Measurements from ENCODE around the gene MYNN. TPM values are rescaled to one million over a fixed set of nuclear protein-coding genes. Genes with fewer than 3 reads are reported as not detected.
"Not testable (repeated sequence)": the region's sequence is repeated elsewhere in the genome, so short reads cannot be mapped to it uniquely, and the experiment has no call there.

MYNN gene
- 12.8 TPM for polyA plus RNA-seq (2012; ENCODE audit: insufficient read depth, insufficient read length)

DNA sequence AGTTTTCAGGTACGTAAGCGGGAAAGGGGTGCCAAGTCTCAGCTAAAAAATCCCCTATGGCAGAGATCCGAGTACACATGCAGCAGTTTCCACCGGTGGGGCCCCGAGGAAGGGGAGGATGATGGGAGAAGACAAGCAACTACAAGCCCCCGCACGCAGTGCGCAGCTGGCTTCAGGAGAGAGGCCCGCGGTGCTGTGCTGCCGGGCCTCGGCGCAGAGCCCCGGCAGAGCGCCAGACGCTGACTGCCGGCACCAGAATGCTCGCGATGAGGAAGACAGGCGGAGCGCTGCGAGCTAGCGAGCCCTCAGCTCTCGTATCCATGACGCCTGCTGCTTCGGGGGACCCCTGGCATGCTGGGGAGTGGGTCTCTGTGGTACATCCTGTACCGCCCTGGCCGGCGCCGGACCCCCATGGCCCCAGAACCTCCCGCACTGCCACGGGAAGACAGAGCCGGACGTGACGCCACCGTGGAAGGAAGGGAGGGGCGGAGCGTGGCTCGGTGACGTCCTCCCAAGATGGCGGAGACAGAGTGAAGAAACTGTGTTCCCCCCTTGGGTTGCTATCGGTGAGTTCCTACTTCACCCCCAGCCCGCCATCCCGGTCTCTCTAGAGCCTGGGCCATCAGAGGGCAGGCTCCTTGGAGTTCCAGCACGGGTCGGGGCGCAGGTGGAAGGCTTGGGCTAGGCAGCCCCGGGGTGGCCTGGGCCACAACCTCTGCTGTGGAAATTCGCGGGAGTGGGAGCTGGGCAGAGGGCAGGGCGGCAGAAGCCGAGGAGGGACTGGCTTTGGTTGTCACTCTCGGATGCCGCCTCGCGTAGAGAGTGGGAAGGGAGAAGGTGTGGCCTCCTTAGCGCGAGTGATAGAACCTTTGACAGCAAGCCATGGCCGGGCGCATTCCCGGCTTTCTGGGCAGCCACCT lies at the start of gene MYNN:
MYNN (plus strand) TSS at position 500 of the 920 bp plus-strand sequence. CDS start 900 bp downstream, outside the sequence.
- peak within 1 kb of the TSS; percentile 89 for H3K4me3 ChIP-seq (ENCODE audit: low read length)
- DNase-seq (ENCODE audit: low read depth, low spot score), result peak; percentile 80

DNA sequence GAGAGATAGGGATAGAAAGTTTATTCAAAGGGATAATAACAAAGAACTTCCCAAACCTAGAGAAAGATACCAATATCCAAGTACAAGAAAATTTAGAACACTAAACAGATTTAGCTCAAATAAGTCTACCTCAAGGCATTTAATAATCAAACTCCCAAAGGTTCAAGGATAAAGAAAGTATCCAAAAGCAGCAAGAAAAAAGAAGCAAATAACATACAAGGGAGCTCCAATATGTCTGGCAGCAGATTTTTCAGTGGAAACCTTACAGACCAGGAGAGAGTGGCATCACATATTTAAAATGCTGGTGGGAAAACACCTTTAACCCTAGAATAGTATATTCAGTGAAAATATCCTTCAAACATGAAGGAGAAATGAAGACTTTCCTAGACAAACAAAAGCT lies 41.3 kb upstream of the MYNN start:
- not testable (repeated sequence) for H3K4me3 ChIP-seq (ENCODE audit: low read length); DNase-seq (ENCODE audit: low read depth, low spot score)

DNA sequence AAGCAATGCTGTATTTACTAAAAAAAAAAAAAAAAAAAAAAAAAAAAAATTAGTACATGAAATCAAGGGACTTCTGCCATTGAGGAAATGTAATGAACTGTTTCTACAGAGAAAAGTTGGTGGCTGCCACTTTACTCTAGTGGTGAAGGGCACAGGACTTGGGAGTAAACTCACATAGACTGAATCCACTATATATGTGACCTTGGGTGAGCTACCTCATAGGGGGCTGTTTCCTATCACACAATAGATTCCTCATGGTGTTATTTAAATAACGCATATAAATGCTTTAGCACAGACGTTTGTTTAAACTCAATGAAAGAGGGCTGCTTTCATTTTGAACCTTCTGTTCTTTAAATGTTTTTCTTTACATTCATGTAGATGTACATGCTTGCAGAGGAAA lies 34.1 kb upstream of the MYNN start:
- no peak for DNase-seq (ENCODE audit: low read depth, low spot score)

DNA sequence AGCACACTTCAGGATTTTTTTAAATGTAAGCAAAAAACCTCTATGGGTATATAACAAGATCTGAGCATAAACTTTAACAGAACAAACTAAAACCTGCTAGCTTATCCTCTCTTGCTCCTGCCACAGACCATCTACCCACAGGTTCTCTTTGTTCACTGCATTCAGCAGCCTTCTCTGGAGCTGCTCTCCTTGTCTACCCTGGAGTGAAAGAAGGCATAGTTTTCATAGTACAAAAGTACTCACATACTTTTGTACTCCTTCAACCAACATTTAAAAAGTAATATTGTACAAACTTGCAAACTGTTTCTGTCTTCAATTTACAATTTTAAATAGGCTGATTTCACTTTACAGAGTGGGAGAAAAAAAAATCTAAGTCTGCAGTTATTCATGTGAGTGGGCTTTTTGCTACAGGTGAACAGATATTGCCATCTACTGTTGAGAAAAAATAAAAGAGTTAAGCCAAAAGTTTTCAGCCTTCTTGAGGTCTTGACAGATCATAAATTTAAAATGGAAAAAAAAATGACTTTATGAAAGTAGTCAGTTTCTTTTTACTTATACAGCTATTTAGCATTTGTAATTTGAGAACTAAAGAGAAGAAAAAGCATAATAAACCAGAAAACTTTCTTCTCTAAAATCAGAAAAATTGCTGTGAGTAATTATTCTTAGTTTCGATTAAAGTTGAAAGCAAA lies 28.7 kb upstream of the MYNN start:
- no peak for DNase-seq (ENCODE audit: low read depth, low spot score)
- no peak overlapping the region for H3K4me3 ChIP-seq (ENCODE audit: low read length)

More for the DNA sequence above, 34.1 kb upstream of the MYNN start:
- H3K4me3 ChIP-seq (ENCODE audit: low read length), result no peak overlapping the region

DNA sequence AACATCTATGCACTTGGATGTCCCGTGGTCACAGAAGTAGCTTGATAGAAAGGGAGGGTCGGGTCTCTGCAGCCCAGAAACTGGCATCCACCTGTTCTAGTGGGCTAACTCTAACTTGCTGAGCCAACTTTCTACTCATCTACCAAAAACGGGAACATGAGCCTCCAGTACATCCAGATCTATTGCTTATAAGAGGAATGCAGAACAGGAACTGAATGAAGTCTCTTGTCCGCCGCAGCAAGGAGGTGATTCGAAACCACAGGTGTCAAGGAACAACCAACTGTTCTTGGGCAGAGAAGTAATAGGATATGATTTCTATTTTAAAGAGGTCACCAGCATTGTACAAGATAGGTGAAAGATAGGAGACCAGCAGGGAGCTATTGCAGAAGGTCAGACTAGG lies 26.3 kb upstream of the MYNN start:
- no peak for DNase-seq (ENCODE audit: low read depth, low spot score)
- no peak overlapping the region for H3K4me3 ChIP-seq (ENCODE audit: low read length)

DNA sequence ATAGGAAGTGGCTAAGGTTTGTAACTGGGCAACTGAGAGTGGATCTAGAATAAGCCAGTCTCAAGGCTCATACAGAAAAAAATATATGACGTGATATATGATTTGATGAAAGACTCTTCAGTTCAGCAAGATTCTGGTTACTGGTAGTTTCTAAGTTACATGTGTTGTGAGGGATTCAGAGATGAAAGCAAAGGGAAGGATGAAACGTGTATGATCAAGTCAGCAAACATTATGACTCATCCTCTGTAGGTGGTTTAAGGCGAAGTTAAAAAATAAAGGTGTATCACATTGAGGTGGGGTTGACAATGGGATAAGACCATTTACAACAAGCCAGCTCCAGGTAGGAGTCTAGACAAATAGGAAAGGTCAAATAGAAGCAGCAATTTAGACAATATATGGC lies 24.5 kb upstream of the MYNN start:
- H3K4me3 ChIP-seq (ENCODE audit: low read length), result no peak overlapping the region
- DNase-seq (ENCODE audit: low read depth, low spot score), result no peak

DNA sequence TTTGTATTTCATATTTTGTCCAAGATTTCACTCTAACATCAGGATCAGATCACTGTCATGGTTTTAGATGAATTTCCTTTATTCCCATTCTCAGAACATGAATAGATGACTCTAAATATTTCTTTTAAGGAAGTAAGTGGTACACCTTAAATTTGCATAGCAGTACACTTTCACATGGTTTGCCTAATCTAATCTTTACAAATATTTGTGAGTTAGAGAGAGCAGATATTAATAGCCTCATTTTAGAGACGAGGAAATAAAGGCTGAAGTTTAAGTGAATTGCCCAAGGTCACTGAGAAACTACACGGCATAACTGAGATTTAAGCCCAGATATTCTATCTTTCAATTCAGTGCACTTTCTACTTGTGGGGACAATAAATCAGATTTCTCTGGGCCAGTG lies 22.5 kb upstream of the MYNN start:
- no peak for DNase-seq (ENCODE audit: low read depth, low spot score)
- H3K4me3 ChIP-seq (ENCODE audit: low read length), result no peak overlapping the region

DNA sequence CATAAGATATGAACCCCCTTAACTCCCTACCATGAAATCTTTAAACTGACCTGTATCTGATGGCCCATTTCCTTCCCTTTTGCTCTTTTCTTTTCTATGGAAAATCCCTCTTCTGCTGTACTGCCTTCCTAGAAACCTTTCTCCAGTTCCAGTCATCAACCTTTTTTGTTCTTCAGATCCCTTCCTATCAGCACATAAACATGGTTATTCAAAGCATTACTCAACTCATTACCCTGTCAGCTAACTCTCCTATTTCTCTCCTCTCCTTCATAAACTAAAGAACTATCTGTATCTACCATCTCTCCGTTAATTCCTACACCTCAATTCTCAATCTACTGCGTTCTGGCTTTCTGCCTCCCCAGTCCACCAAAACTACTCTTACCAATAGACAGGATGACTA lies 21.3 kb upstream of the MYNN start:
- no peak for DNase-seq (ENCODE audit: low read depth, low spot score)

DNA sequence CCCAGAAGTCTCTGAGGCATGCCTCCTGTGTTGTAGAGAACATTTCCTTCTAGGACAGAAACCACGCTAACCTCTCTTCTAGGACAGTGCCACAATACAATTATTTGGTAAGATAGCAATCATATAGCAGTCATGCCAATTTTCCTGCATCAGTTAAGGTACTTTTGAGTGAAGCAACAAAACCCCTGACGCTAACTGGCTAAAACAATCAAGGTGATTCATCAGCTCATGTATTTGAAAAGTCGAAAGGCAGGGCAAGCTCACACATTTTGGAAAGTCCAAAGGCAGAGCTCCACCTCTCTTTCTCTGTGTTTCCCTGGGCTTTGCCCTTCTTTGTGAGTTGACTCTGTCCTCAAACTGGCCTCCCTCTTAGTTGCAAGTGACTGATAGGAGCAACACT lies 18.5 kb upstream of the MYNN start:
- DNase-seq (ENCODE audit: low read depth, low spot score), result no peak
- H3K4me3 ChIP-seq (ENCODE audit: low read length), result no peak overlapping the region

More for the DNA sequence above, 21.3 kb upstream of the MYNN start:
- no peak overlapping the region for H3K4me3 ChIP-seq (ENCODE audit: low read length)

DNA sequence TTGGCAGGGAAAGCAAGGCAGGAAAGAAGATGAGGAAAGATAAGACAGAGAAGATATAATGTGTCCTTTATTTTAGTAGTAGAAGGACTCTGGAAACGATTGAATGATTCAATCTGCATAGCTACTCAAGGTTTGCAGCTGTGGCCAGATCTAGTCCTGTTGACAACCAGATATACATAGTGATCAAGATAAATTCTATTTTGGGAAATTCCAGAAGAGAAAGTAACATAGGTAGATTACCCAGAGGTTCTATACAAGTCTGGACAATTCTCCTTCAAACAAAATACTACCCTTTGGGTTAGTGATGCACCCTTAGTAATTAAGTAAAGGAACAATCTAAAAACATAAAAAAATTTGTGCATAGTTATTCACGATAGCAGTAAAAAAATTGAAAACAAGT lies 17.7 kb upstream of the MYNN start:
- DNase-seq (ENCODE audit: low read depth, low spot score), result no peak
- H3K4me3 ChIP-seq (ENCODE audit: low read length), result no peak overlapping the region

DNA sequence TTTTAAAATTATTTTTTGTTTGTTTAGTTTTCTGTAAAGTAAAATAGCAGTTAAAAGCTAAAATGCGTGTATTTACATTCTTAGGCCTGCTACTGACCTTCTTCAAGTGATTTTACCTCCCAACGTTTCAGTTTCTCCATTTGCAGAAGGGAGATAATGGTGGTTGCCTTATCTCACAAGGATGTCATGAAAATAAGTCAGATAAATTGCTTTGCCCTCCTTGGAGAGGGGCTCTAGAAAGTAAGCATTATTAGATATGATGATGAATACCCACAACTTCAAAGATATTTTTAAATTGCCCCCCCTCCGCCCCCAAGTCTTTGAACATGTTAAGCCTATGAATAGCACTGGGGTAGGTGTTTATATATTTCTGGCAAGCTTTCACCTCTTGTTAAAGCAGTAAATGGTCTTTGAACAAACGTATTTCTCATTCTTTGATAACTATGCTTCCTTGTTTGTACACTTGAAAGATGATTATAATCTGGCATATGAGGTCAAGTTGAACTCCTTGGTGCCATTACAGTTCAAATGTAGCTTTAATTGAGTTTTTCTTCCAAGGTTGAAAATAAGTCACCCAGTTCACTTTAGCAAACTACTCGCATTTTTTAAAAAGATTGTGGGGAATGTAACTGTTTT lies 14.7 kb upstream of the MYNN start:
- no peak overlapping the region for H3K4me3 ChIP-seq (ENCODE audit: low read length)
- DNase-seq (ENCODE audit: low read depth, low spot score), result no peak

DNA sequence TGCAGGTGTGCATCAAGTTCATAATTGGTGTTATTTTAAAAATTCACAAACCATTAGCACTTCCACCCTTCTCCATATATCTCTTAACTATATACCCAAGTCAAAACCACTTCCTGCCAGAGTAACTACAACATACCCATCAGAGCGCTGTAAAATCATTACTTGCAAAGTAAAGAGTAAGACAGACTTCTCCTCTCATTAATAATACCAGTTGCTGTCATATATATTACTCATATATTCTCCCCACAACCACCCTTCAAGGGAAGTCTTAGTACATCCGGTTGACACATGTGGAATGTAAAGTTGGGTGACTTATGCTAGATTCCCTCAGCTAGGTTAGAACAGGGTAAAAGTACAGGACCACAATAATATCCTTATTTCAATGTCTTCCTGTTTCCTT lies 13.9 kb upstream of the MYNN start:
- DNase-seq (ENCODE audit: low read depth, low spot score), result peak; percentile 87
- H3K4me3 ChIP-seq (ENCODE audit: low read length), result no peak overlapping the region

DNA sequence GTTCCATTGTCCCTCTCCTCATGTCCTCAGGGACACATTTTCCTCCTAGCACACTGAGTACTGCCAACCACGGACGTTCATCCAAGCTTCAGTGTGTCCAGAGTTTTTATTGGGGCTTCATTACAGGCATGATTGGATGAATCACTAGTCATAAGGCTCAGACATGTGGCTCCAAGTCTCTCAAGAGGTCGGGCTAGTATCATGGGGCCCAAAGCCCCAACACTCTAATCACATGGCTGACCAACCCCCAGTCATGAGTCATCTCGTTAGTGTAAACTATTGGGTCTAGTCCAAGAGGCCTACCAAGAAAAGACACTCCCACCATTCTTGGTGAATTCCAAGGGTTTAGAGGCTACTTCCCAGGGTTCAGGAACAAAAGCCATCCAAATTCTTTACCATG lies 12.7 kb upstream of the MYNN start:
- H3K4me3 ChIP-seq (ENCODE audit: low read length), result no peak overlapping the region
- no peak for DNase-seq (ENCODE audit: low read depth, low spot score)

DNA sequence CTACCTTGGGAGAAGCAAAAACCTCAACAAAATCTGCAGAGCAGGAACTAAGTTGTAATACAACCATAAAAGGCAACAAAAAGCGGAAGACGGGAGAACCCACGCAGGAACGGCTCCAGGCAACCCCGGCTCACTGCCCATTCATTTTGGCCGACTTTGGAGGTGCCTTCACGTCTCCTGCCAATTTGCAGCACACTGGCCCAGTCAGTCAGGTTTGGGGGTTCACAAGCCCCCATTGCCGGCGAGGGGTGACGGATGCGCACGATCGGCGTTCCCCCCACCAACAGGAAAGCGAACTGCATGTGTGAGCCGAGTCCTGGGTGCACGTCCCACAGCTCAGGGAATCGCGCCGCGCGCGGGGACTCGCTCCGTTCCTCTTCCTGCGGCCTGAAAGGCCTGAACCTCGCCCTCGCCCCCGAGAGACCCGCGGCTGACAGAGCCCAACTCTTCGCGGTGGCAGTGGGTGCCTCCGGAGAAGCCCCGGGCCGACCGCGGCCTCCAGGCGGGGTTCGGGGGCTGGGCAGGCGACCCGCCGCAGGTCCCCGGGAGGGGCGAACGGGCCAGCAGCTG lies 8.8 kb upstream of the MYNN start:
- H3K4me3 ChIP-seq (ENCODE audit: low read length), result peak overlapping the region; percentile 73
- no peak for DNase-seq (ENCODE audit: low read depth, low spot score)

DNA sequence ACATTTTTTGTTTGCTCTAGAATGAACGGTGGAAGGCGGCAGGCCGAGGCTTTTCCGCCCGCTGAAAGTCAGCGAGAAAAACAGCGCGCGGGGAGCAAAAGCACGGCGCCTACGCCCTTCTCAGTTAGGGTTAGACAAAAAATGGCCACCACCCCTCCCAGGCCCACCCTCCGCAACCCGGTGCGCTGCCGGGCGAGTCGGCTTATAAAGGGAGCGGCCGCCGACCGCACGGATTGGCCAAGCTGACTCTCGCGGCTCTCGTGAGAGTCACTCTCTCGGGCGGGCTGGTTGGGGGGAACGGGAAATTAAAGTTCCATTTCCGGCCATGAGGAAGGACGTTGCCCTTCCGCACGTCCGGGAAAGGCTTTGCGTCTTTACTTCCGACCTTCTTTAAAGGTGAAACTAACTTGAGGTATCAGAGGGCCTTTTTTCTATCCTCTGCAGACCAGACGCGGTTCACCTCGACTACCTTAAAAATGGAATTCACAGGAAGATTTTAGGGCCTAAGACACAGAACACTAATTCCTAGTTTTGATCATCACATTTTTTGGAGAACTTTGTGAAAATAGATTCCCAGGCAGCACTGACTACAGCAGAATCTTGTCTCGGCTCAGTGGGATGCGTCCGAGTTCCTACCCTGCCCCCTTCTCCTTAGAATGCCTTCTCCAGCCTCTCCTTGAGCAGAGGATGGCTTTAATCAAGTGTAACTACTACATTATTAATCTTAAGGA lies 8.1 kb upstream of the MYNN start, which contains the start of gene TERC:
TERC (minus strand) TSS at position 179 of the 731 bp plus-strand sequence.
- DNase-seq (ENCODE audit: low read depth, low spot score), result peak; percentile 83
- peak within 1 kb of the TSS; percentile 73 for H3K4me3 ChIP-seq (ENCODE audit: low read length)

DNA sequence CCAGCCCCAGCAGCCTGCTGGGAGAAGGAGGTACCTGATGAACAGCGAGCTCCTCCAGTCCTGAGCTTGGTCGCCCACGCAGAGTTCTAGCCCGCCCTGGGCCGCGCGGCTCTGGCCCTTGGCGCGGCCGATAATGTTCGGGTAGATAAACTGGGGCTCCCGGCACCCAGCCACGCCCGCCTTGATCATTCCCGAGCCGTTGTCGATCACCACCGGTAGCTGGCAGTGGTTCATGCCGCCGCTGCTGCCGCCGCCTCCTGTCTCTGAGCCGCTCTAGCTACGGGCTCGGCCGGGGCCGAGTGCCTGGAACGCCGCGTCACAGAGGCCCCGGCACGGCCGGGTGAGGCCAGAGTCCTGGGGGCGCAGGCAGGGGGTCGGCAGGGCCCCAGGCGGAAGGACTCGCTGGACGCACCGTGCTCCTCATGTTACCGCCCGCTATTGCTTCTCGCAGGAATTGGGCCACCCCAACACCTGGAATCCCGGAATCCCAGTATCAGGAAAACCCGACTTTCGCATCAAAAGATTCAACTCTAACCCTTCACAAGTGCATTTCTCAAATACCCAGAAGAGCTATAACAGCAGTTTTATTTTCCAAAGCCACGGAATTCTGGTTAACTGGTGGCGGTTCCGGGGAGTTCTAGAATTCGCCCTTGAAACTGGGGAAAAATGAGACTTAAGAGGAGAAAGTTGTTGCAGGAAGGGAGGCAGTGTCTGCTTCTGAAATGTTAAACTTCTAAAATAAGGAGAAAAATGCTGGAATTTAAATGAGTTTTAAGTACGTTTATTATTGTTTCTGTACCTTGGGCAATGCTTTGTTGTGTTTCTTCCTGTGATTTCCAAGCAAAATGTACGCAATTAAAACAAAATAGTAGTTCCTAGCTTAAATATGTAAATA lies 3.7 kb upstream of the MYNN start, which contains the start of gene ACTRT3:
ACTRT3 (minus strand) TSS at position 275 of the 895 bp plus-strand sequence; CDS start at position 234, 41 bp downstream.
- H3K4me3 ChIP-seq (ENCODE audit: low read length), result peak within 1 kb of the TSS; percentile 64
- DNase-seq (ENCODE audit: low read depth, low spot score), result no peak

DNA sequence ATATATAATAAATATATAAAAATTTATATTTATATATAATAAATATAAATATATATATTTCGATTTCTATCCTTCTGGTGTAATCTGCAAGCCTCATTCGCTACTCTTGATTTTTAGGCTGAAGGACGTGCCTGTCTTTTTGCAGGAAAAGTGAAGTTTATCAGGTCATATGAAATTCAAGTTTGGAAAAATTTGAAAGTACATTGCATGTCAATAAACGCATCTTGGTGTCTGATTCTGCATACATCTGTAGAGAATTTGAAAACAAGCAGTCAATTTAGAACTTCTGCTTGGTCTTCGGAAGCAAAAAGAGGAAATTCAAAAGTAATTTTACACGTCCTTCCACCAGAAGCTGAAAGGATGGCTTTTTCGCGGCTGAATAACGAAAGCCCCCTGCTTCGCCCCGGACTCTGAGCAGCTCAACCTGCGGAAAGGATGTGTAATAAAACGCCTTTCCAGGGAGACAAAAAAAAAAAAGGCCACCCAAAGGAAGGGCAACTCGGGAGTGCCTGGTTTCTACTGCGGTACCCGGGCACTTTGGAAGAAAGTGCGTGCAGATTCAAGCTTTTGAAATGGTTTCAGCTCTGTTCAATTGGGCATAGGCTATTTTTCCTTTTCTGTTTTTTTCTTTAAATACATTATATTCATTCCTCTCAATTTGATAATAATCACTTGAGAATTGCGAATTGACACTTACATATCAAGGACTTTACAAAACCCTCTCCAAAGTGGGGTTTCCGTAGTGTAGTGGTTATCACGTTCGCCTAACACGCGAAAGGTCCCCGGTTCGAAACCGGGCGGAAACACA lies 1.5 kb upstream of the MYNN start:
- H3K4me3 ChIP-seq (ENCODE audit: low read length), result peak overlapping the region; percentile 89
- DNase-seq (ENCODE audit: low read depth, low spot score), result peak; percentile 91
